SK-N-SH treated with all-trans-retinoic acid at 6 μM for 48 hours (cell line): ENCODE data around the gene MUC5AC.

Experiments
- ATAC-seq: fragments of 200-7000 bp; cut with Tn5 transposase; 3 replicates; pipeline ENCODE4 v1.9.1; 2020; ENCODE audit warnings: mild to moderate bottlenecking, moderate library complexity
- ARNTL ChIP-seq: fragments of 450-650 bp; formaldehyde crosslinking; IDR thresholded peaks from 2 replicates; pipeline ENCODE4 v1.5.0; 2020; ENCODE audit warnings: low read depth, mild to moderate bottlenecking, moderate library complexity, borderline replicate concordance
- BACH2 ChIP-seq: fragments of 250-450 bp; sonication (Bioruptor Pico); IDR thresholded peaks from 2 replicates; pipeline ENCODE4 v1.9.0; 2021; ENCODE audit warnings: mild to moderate bottlenecking, borderline replicate concordance
- CSDC2 ChIP-seq: fragments of 250-450 bp; sonication (Bioruptor Pico); IDR thresholded peaks from 2 replicates; pipeline ENCODE4 v1.5.0; 2020; ENCODE audit warnings: mild to moderate bottlenecking, moderate library complexity
- ESRRG ChIP-seq: fragments of 250-450 bp; sonication (Bioruptor Pico); IDR thresholded peaks from 2 replicates; pipeline ENCODE4 v1.6.1; 2021; ENCODE audit warnings: mild to moderate bottlenecking
- GLIS3 ChIP-seq: fragments of 250-450 bp; sonication (Bioruptor Pico); IDR thresholded peaks from 2 replicates; pipeline ENCODE4 v1.5.0; 2020; ENCODE audit warnings: mild to moderate bottlenecking, moderate library complexity
- ISL1 ChIP-seq: fragments of 250-450 bp; sonication (Bioruptor Pico); IDR thresholded peaks from 2 replicates; pipeline ENCODE4 v2.1.2; 2022; ENCODE audit warnings: mild to moderate bottlenecking, moderate library complexity
- OSR1 ChIP-seq: fragments of 250-450 bp; sonication (Bioruptor Pico); IDR thresholded peaks from 2 replicates; pipeline ENCODE4 v1.8.0; 2022; ENCODE audit warnings: moderate library complexity, mild to moderate bottlenecking, inconsistent platforms
- POU6F1 ChIP-seq: fragments of 250-450 bp; sonication (Bioruptor Pico); IDR thresholded peaks from 2 replicates; pipeline ENCODE4 v1.8.0; 2021; ENCODE audit warnings: low read depth, mild to moderate bottlenecking, moderate library complexity, borderline replicate concordance
- PPARA ChIP-seq: fragments of 250-450 bp; sonication (Bioruptor Pico); IDR thresholded peaks from 2 replicates; pipeline ENCODE4 v1.5.0; 2020; ENCODE audit warnings: mild to moderate bottlenecking, borderline replicate concordance
- RARB ChIP-seq: fragments of 250-450 bp; sonication (Bioruptor Pico); IDR thresholded peaks from 2 replicates; pipeline ENCODE4 v1.8.0; 2021; ENCODE audit warnings: mild to moderate bottlenecking, moderate library complexity
- TCF4 ChIP-seq: fragments of 250-450 bp; sonication (Bioruptor Pico); IDR thresholded peaks from 2 replicates; pipeline ENCODE4 v1.8.0; 2021; ENCODE audit warnings: mild to moderate bottlenecking, moderate library complexity, borderline replicate concordance
- TOX ChIP-seq: fragments of 250-450 bp; sonication (Bioruptor Pico); IDR thresholded peaks from 2 replicates; pipeline ENCODE4 v1.8.0; 2021; ENCODE audit warnings: mild to moderate bottlenecking, moderate library complexity, borderline replicate concordance
- TSHZ2 ChIP-seq: fragments of 250-450 bp; sonication (Bioruptor Pico); IDR thresholded peaks from 2 replicates; pipeline ENCODE4 v1.5.0; 2020; ENCODE audit warnings: mild to moderate bottlenecking, moderate library complexity
- ZC3H10 ChIP-seq: fragments of 250-450 bp; sonication (Bioruptor Pico); IDR thresholded peaks from 2 replicates; pipeline ENCODE4 v1.5.1; 2021; ENCODE audit warnings: mild to moderate bottlenecking, moderate library complexity
- ZFP3 ChIP-seq: fragments of 250-450 bp; sonication (Bioruptor Pico); IDR thresholded peaks from 2 replicates; pipeline ENCODE4 v1.5.0; 2020; ENCODE audit warnings: mild to moderate bottlenecking, moderate library complexity
- ZFP30 ChIP-seq: fragments of 450-650 bp; formaldehyde crosslinking; IDR thresholded peaks from 2 replicates; pipeline ENCODE4 v1.5.0; 2022; ENCODE audit warnings: mild to moderate bottlenecking, moderate library complexity
- ZNF70 ChIP-seq: fragments of 450-650 bp; formaldehyde crosslinking; IDR thresholded peaks from 2 replicates; pipeline ENCODE4 v1.5.0; 2020; ENCODE audit warnings: mild to moderate bottlenecking, moderate library complexity
- ZNF8 ChIP-seq: fragments of 450-650 bp; formaldehyde crosslinking; IDR thresholded peaks from 2 replicates; pipeline ENCODE4 v1.5.0; 2020; ENCODE audit warnings: mild to moderate bottlenecking, moderate library complexity
- TF ChIP-seq, protein P1 (sequence below): fragments of 250-450 bp; sonication (Bioruptor Pico); IDR thresholded peaks from 2 replicates; pipeline ENCODE4 v1.5.1; 2021; ENCODE audit warnings: mild to moderate bottlenecking, moderate library complexity
- TF ChIP-seq, protein P2 (sequence below): fragments of 250-450 bp; sonication (Bioruptor Pico); IDR thresholded peaks from 2 replicates; pipeline ENCODE4 v1.8.0; 2020; ENCODE audit warnings: mild to moderate bottlenecking, moderate library complexity, borderline replicate concordance

Gene MUC5AC

DNA sequence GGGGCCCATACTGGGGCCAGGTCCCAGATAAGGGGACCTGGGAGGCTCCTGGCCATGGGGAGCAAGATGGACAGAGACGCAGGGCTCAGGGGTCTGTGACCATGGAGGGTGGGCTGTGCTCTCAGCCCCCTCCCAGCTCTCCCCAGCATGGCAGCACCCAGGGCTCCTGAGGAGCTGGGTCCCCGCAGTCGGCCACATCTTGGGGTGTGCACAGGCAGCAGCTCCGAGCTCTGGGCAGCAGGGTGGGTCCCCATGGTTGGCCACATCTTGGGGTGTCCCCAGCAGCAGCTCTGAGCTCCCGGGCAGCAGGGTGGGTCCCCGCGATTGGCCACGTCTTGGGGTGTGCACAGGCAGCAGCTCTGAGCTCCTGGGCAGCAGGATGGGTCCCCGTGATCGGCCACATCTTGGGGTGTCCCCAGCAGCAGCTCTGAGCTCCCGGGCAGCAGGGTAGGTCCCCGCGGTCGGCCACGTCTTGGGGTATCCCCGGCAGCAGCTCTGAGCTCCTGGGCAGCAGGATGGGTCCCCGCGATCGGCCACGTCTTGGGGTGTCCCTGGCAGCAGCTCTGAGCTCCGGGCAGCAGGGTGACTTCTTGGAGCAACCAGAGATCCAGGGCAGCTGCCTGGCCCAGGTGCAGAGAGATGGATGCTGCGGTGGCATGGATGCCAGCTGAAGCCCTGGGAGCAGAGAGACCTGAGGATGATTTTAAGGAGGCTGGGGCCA lies 46.8 kb downstream of the MUC5AC start:
- no peak for TF ChIP-seq ZFP30 (CRISPR knock-in tag)
- no peak for TF ChIP-seq TSHZ2 (CRISPR knock-in tag)
- no peak for TF ChIP-seq ESRRG (CRISPR knock-in tag)
- no peak for TF ChIP-seq ZFP3 (CRISPR knock-in tag)
- no peak for ATAC-seq

GRCh38 chr11:1205121-1205986 lies 47.6 kb downstream of the MUC5AC start:
- no peak for ATAC-seq
- no peak for TF ChIP-seq GLIS3 (CRISPR knock-in tag)
- TF ChIP-seq ESRRG (CRISPR knock-in tag) = no peak
- no peak for TF ChIP-seq ZC3H10
- no peak for TF ChIP-seq ZFP30 (CRISPR knock-in tag)
- no peak for TF ChIP-seq BACH2 (CRISPR knock-in tag)
- no peak for TF ChIP-seq ZNF70
- TF ChIP-seq, protein P1, sequence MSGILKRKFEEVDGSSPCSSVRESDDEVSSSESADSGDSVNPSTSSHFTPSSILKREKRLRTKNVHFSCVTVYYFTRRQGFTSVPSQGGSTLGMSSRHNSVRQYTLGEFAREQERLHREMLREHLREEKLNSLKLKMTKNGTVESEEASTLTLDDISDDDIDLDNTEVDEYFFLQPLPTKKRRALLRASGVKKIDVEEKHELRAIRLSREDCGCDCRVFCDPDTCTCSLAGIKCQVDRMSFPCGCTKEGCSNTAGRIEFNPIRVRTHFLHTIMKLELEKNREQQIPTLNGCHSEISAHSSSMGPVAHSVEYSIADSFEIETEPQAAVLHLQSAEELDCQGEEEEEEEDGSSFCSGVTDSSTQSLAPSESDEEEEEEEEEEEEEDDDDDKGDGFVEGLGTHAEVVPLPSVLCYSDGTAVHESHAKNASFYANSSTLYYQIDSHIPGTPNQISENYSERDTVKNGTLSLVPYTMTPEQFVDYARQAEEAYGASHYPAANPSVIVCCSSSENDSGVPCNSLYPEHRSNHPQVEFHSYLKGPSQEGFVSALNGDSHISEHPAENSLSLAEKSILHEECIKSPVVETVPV (CRISPR knock-in tag) = no peak
- TF ChIP-seq TCF4 (CRISPR knock-in tag) = no peak
- no peak for TF ChIP-seq POU6F1 (CRISPR knock-in tag)
- TF ChIP-seq TSHZ2 (CRISPR knock-in tag) = no peak

- no peak for ATAC-seq
- TF ChIP-seq POU6F1 (CRISPR knock-in tag) = no peak
- TF ChIP-seq ZNF8 = no peak
- no peak for TF ChIP-seq TOX (CRISPR knock-in tag)
- TF ChIP-seq ZFP30 (CRISPR knock-in tag) = no peak
- TF ChIP-seq RARB (CRISPR knock-in tag) = no peak
- TF ChIP-seq ISL1 (CRISPR knock-in tag) = no peak
- TF ChIP-seq PPARA = no peak
- TF ChIP-seq, protein P1 (CRISPR knock-in tag) = no peak
- TF ChIP-seq BACH2 (CRISPR knock-in tag) = no peak
- no peak for TF ChIP-seq ARNTL
- TF ChIP-seq, protein P2, sequence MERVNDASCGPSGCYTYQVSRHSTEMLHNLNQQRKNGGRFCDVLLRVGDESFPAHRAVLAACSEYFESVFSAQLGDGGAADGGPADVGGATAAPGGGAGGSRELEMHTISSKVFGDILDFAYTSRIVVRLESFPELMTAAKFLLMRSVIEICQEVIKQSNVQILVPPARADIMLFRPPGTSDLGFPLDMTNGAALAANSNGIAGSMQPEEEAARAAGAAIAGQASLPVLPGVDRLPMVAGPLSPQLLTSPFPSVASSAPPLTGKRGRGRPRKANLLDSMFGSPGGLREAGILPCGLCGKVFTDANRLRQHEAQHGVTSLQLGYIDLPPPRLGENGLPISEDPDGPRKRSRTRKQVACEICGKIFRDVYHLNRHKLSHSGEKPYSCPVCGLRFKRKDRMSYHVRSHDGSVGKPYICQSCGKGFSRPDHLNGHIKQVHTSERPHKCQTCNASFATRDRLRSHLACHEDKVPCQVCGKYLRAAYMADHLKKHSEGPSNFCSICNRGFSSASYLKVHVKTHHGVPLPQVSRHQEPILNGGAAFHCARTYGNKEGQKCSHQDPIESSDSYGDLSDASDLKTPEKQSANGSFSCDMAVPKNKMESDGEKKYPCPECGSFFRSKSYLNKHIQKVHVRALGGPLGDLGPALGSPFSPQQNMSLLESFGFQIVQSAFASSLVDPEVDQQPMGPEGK (CRISPR knock-in tag) = no peak
- TF ChIP-seq OSR1 (CRISPR knock-in tag) = no peak
- no peak for TF ChIP-seq CSDC2 (CRISPR knock-in tag)
Observed at GRCh38 chr11:1205987-1206331, 48.2 kb downstream of the MUC5AC start.
